WI38 (cell line): ENCODE measurements around the gene EXOC6.

Source experiments
- H3K4me3 ChIP-seq: 2 replicates; pipeline ENCODE4 v1.5.1; 2011; ENCODE audit warnings: low read depth, mild to moderate bottlenecking, control low read depth, low read length
- CTCF ChIP-seq: IDR thresholded peaks from 2 replicates; pipeline ENCODE4 v1.5.1; 2012; ENCODE audit warnings: low read depth, mild to moderate bottlenecking, control low read depth, low read length

Gene EXOC6

GRCh38 chr10:92834331-92834730, 14.0 kb upstream of the EXOC6 start:
- TF ChIP-seq CTCF, result no peak
- H3K4me3 ChIP-seq, result no peak overlapping the region

- H3K4me3 ChIP-seq, result no peak overlapping the region
- TF ChIP-seq CTCF, result no peak
These were observed 13.3 kb upstream of the EXOC6 start for GRCh38 chr10:92834986-92835385.

GRCh38 chr10:92837456-92837855, 10.9 kb upstream of the EXOC6 start:
- TF ChIP-seq CTCF, result no peak

GRCh38 chr10:92839191-92840085, 8.9 kb upstream of the EXOC6 start:
- no peak; the same call in 1 of the 2 replicates for TF ChIP-seq CTCF
- no peak overlapping the region for H3K4me3 ChIP-seq

More at GRCh38 chr10:92837456-92837855, 10.9 kb upstream of the EXOC6 start:
- H3K4me3 ChIP-seq, result no peak overlapping the region

- no peak overlapping the region for H3K4me3 ChIP-seq
- TF ChIP-seq CTCF, result no peak
These were observed 3.6 kb upstream of the EXOC6 start for GRCh38 chr10:92844746-92845145.

GRCh38 chr10:92845921-92846320, 2.4 kb upstream of the EXOC6 start:
- no peak overlapping the region for H3K4me3 ChIP-seq
- no peak for TF ChIP-seq CTCF

GRCh38 chr10:92846344-92846743, 2.0 kb upstream of the EXOC6 start:
- H3K4me3 ChIP-seq, result no peak overlapping the region
- no peak for TF ChIP-seq CTCF
